Retina (tissue), 1 donor: ENCODE measurements around the gene GNG12.

Experiments
- DNase-seq: peaks from one replicate; pipeline ENCODE4 v3.0.0-alpha.2; 2016

The GNG12 gene

DNA sequence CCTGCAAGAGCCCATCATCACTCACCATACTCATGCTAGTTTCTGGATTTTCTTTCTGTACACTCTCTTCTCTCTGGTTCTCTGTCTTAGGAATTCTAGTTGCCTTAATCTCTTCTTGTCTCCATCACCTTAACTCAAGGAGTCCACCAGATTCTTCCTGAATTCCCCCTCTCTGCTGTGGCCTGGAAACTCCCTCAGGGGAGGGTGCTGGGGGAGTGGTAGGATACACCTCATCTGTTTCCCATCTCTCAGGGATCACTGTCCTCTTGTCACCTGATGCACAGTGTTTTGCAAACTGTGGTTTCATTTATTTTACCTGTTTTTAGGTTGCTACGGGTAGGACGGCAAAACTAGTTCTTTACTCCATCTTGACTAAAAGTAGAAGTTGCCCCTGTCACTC, 6.6 kb upstream of the GNG12 start:
- no peak for DNase-seq

DNA sequence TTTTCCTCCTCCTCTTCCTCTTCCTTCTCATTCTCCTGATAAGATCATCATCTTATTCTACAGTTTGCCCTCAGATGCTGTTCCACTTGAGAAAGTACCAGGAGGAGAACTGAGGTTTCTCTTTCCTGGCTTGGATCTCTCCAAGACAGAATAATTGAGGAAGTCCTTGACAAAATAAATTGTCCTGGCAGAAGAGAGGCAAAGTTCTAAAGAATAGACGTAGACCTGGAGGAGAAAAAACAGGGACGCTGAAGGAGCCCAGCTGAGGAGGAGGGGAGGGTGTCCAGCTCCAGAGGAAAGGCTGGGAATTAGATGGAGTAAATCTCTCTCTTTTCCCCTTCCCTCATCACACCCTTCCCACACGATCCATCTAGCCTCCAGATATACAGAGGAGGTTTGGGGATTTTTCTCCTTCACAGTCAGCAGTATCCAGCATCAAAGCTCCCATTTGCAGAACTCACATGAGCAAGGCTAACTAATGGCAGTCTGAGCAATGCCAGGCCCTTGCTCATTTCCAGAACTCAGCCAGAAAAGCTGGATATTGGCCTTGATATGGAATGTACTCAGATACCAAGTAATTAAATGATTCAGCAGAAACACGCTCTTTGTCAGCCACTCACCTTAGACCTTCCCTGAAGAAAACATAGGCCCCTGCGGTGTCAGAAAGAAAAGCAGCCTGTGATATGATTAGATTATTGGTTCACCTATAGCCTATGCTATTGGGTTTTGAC, 5.1 kb upstream of the GNG12 start:
- no peak for DNase-seq

DNA sequence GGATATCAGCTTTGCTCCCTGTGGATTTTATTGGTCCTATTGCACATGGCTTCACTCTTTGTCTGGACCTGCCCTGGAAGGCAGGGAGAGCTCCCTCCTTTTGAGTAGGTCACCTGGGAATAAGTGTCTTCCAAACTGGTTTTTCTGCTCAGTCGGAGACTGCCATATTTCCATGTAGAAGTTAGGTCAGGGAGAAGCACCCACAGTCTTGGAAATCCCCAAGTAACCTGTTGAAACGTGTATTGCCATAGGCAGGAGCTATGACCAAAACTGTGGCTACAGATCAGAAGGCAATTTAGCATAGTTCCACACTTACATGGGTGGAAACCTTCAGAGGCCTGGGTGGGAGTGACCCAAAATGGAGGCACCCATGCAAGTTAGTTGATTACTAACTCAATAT, 3.5 kb upstream of the GNG12 start:
- DNase-seq: no peak

DNA sequence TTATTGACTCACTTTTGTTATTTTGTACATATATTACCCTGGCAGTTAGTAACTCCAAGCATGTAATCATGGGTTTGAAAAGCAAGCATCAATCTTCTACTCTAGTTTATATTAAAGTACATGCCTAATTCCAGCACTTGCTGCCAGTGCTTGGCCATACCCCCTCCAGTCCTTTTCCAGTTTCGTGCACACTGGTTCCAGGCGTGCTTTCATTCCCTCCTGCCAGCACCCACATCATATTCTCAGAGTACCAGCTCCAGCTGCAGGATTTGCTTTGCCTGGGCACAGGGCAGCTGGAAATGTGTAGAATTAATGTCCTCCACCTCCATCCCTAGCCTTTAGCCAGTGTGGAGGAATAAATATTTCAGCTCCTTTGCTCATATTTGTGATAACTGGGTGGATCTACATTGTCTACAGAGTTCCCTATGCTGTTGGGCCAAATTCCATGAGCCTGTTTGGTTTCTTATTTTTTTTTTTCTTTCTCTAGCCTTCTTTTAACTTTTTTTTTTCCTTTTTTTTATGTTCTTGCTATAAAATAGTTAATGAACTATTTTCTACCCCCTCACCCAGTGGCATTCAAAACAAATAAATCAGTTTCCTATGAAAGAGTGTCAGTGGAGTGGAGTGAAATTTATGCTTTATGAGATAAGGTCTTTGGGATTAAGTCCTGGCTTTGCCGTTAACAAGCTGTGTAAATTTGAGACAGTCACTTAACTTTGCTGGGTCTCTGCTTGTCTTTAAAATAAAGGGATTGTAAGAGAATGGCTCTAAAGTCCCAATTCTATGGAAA, 2.6 kb upstream of the GNG12 start:
- DNase-seq: no peak

DNA sequence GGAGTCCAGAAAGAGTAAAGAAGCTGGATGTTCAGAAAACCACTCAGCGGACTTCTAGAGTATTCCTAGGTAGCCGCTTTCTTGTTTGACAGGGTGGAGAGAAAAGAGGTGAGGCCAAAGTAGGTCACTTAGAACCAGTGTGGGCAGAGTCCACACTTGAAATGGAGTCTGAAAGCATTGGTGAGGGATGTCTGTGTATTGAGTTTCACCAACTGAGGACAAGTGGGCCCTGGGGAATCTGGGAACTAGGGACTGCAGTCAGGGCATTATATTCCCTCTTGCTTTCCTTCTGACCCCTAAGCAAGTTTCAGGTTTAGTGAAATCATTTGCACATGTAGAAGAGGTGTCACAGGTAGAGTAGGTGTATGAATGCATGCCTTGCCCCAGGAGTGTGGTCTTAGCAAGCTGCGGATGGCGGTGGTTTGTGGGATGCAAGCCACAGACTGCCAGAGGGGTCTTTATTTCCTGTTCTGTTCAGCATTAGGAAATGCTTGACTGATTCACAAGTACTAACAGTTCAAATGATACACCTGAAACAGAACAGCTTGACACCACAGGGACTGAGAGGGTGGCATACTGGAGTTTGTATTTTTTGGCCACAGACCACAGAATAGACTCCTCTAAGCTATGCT, 1.1 kb upstream of the GNG12 start:
- DNase-seq: peak; percentile 11

DNA sequence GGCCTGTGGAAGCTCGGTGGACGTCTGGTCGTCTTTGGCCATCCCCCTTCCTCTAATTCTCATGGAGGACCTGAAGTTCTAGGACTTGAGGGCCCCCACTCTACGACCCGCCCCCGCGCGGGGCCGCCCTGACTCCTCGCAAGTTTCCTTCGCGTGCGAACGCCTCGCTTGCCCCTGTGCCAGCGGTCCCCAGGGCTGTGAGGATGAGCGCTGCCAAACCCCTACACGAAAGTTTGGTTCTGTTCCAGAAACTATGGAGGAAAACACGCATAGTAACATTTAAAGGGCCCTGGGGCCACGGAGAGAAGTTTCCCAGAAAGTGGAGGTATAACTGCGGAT, 304 bp upstream of the GNG12 start:
- DNase-seq: no peak

DNA sequence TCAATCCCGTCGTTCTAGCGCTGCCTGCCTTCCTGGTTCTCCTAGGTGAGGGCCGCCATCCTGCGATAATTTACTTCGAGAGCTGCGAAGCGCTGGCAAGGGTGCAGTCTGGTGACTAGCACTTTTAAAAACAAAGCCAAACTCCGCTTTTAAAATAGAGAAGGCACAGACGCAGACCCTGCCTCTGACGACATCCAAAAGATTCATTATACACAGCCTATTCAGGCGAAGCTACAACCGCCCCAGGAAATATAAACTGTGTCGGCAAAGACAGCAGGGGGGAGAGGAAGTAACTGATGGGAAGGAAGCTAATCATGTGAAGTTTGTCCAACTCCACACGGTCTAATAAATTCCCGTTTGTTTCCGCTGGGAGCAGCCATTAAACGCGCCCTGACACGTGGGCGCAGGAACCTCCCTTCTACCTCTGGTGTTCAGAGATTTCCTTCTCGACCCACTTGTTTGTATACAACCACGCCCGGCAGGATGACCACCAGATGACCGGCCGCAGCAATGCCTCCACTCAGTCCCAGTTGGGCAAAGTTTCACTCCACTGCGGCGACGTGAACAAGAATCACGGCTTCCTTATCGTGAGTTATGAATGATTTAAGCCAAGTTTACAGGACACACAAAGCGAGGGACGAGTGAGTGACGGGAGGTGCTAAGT, 1.3 kb downstream of the GNG12 start:
- DNase-seq: peak; percentile 74

DNA sequence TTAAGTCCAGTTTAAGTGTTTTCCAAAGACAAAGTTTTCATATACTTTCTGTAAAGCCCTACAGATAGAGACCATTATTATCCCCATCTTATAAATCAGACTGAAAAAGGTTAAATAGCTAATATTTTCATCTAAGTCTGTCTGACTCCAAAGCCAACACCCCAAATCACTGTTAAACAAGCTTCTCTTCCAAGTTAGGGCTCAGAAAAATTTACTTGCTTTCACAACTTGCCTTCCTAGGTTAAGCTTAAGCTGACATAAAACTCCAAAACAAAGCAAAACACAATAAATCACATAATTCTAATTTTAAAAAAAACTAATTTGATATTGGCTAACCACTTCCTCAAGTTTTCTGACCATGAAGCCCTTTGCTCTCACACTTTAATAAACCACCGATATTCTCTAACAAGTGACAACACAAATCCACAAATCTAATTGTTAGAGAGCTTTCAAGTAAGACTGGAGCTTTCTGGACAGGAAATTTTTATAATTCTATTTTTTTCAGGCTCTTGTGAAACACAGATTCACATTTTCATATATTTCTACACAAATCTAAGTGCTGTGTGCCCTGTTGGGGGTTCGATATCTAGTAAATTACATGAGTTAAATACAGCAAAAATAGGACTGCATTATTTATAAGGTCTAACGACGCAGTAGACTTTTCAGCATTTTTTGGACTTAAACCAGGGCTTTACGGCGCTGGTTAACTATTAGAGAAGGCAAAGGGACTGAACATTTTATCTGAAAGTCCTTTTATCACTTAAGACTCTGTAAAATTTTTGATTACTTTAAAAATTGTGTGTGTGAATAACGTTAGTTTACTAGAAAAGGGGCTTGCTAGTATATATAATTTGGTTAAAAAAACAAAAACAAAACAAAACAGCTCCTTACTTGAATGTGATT, 2.1 kb downstream of the GNG12 start:
- DNase-seq: no peak

DNA sequence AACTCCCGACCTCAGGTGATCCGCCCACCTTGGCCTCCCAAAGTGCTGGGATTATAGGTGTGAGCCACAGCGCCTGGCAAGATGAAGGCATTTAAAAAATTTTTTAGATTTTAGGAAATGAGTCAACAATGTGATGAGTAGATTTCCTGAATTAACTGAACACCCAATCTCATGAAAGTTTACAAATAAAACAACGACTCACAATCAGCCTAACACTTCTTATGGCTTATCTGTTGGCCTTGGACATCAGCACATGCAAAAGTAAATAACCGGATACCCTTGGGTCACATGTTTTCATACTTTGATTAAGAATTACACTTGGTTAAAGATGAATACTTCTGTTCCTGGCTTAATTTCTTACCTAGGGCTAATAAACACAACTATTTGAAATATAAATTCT, 3.0 kb downstream of the GNG12 start:
- DNase-seq: no peak

DNA sequence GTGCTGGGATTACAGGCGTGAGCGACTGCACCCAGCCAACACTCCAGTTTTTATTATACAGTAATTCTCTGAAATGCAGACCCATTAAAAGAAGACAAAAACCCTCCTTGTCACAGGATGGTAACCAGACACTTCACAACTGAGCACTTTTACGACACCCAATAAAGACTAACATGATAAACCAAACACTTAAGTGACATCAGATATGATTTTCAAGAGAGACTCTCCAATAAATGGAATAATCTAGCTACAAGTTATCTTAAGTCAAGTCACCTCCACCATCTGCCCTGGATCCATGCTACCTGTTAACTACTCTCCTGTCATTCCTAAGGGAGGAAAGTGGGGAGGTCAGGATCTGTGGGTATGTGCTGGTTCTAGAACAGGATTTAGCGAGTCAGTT, 5.6 kb downstream of the GNG12 start:
- no peak for DNase-seq

DNA sequence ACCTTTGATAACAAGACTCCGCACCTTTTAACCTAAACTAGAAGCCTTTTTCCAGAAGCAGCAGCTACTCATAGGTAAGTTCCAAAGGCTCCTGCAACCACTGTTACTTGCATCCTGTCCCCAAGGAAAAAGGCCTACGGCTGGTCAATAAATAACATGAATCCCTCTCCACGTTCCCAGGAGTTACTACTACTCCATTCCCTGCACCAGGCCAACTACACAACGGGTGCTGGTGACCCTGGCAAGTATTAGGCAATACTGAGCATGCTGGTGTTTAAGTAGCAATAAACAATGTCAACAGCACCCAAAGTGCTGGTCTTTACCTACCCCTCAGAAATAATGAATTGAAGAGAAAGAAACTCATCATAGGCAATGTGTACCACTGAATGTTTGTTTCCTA, 7.7 kb downstream of the GNG12 start:
- no peak for DNase-seq

DNA sequence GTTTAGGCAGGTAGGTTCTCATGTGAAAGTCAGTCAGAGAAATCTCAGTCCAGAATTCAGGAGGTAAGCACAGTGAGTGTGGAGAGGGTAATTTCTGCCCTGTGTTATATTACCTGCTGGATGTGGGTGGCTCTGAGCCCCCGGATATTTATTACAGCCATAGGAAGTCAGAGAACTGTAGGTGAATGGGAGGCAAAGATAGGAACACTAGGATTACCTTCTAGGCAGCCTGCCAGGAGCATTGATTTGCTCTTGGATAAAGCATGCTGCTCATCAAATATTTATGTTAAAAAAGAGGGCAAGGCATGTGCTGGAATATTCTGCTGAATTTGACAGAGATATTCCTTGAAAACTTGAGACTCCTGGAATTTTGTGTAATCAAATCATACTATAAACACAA, 8.5 kb downstream of the GNG12 start:
- DNase-seq: no peak

DNA sequence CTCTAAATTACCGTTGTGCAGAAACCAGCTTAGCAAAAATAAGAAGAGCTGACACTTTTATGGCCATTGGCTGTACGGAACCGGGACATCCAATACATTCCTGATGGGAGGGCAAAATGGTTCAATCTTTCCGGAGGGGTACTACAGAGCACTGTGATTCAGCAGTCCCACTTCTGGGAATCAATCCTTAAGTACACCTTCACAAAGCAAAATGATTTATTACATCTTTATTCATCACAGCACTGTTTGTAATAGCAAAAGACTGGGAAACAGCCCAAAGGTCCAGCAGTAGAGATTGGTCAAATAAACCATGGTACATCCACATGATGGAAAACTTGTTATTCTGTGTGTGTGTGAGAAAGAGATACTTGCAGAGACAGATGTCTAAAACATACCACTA, 9.7 kb downstream of the GNG12 start:
- no peak for DNase-seq

DNA sequence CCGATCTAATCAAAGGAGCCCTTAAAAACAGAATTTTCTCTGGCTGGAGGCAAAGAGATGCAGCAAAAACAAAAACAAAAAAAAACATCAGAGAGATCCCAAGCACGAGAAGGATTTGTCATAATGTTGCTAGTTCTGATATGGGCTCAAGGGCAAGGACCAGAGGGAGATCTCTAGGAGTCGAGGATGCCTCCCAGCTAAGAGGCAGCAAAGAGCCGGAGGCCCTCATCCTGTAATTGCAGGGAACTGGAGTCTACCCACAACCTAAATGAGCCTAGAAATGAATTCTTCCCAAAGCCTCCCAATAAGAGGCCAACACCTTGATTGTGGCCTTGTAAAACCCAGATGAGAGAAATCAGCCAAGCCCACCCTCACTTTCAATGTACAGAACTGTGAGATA, 12.0 kb downstream of the GNG12 start:
- DNase-seq: no peak

DNA sequence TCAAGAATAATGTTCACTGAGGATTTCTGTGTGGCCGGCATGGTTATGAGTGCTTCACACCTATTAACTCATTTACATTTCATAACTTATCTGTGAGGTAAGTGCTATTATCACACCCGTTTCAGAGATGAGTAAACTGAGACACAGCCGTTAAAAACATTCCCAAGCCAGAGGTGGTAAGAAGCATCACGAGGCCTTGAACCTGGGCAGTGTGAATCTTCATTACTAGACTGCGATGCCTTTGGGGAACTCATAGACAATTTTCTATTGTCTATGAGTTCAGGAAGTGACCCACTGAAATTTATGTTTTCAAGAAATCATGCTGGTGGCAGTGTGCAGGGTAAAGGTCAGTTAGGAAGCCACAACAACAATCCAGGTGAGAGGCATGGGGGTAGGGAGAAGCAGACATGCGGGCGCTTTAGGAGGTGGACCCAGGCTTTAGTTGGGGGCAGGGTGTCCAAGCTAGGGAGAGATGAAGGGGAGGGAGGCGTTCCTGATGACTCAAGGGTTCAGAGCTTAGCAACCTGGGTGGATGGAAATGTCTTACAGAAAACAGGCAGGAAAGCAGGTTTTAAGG, 14.5 kb downstream of the GNG12 start:
- DNase-seq: no peak

DNA sequence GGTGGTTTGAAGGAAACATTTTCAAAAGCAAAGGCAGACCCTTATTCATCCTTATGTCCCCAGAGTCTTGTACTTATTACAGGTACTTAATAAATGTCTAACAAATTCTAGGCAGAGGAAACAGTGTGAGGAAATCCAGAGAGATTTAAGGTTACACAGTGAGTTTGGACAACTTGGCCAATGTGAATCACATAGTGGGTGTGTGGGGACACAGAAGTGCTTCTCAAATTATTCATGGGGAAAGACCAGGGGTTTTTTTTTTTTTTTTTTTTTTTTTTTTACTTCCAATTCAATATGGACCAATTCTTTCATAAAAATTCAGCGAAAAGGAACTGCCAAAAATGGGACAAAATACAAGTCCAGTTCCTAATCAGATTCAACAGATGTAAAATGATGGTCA, 15.1 kb downstream of the GNG12 start:
- DNase-seq: no peak

DNA sequence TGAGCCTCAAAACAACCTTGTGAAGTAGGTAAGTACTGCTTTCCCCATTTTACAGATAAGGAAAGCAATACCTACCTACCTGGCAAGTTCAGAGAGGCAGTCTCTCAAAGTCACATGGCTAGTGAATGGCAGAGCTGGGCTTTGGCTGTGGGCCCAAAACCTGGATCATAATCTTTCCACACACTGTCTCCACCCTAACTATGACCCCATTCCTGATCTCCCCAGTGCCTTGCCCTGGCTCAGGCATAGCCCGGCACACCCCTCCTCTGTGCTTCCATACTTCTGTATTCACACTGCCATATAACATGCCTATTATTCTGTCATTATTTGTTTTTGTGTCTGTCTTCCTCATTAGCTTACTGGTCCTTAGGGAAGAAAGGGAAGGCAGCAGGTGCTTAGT, 15.9 kb downstream of the GNG12 start:
- no peak for DNase-seq

DNA sequence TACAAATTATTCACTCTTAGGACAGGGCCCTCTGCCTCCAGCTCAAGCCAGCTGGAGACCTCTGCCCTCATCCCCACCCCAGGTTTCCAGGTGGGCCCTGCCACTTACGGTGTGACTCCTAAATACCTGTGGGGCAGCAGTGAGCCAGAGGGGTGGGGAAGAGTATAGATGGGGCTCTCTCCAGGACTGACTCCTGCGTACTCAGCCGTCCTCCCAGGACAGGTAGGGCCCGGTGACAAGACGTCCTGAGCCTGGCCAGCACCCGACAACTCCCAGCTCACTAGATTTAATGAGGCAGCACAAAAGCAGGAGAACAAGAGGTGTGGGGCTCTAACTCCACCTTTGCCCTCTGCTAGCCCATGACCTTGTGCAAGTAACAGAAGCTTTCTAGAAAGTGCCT, 16.8 kb downstream of the GNG12 start:
- DNase-seq: no peak

DNA sequence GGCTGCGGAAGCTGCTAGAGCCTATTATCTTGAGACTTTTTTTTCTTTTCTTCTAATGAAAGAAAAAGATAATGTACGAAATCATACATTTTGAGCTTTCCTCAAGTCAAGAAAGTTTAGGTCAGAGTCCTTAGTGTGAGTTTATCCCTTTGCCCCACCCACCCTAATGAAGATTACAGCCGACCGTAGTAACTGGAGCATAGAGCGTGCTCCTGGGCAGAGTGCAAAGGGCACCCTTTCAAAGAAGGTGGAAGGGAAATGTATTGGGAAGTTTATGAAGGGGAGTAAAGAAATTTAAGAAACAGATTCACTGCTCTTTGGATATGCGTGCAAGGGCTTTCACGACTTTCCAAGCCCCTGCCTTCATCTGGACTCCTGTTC, 17.2 kb downstream of the GNG12 start:
- DNase-seq: no peak

DNA sequence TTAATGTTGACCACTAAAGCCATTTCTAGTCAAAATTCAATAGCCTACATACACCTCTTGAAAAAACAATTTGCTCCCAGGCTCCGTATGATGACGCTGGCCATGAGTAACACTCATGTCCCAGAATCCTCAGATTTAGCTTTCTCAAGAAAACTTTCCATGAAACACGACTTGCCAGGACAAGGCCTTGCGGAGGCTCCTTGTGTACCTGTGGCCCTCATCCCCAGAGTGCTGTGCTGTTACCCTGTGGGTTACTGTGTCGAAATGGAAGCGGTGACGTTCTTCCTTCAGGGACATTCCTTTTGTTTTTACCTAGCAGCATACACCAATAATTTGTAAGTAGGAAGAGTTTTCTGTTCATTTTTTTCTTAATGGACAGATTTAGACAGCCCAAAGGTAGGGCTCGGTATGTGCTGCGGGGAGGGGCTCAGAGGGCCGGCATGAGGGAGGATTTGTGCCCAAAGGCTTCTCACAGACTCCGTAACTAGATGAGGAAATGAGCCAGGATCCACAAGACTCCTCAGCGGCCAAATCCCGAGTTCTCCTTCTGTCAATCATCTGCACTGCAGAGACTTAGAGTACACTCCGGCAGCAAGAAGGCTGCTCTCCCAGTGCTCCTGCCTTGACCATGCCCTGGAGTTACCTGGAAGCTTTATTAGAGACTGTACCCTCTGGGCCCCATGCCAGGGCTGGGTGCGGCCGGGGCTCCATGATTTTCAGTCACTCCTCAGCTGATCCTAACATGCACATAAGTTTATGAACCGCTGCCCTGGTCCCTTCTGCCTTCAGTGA, 17.8 kb downstream of the GNG12 start:
- no peak for DNase-seq

DNA sequence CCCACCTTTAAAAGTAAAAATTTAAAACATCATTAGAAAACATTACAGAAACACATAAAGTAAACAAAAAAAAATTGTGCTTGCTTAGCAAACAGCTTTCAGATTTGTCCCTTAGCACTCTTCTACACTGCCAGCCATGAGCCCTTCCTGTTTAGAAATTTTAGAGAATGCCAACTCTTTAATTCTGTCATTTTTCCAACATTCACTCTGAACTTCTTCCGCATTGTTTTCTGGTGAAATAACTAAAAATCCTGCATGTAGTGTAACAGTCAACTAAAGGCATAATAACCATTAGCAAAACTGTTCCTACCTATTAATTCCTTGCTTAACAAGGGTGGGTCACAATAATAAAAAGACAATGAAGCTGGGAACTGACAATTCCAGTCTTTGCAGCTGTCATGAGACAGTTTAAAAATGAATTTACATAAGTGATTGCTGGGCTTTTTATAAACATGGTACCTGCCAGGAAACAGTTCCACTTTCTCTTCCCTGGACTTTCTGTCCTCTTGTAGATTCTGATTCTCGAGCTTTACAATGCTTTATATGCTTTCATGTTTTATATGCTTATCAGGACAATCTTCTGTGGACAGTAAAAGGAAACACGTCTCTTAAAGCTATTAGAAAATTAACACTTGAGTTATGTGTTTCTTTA, 19.0 kb downstream of the GNG12 start:
- no peak for DNase-seq
